HTERT RPE-1 (cell line): ENCODE measurements around the gene HTR3D.
"Not testable (repeated sequence)": the region's sequence is repeated elsewhere in the genome, so short reads cannot be mapped to it uniquely, and the experiment has no call there.

Source experiments
- in situ Hi-C: fragments of 300-500 bp; cut with MboI; formaldehyde crosslinking; loops from 4 replicates; pipeline ENCODE4 v1.14.3; 2020; ENCODE audit warnings: low sequenced_read_pairs

Gene HTR3D

DNA sequence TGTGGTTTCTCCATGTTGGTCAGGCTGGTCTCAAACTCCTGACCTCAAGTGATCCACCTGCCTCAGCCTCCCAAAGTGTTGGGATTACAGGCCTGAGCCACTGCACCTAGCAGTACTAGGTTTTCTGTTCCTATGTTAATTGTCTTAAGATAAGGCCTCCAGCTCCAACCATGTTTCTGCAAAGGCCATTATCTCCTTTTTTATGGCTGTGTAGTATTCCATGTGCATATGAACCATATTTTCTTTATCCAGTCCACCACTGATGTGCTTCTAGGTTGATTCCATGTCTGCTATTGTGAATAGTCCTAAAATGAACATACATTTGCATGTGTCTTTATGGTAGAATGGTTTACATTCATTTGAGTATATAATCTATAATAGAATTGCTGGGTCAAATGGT is 31.1 kb downstream of the HTR3D start:
- in situ Hi-C loops, result no loop called here

DNA sequence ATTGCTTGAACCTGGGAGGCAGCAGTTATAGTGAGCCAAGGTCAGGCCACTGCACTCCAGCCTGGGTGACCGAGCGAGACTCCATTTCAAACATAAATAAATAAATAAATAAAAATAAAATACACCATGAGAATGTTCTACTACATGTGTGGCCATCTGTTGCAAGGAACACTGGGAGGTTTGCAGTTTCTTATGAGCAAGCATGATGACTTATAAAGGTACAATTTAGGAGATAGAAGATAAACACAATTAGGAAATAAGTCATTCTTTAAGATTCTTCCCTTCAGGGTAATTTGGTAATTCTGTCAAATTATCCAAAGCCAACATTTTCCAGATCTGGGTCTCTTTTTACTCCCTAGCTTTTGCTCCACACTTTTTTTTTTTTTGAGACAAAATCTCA is 34.7 kb downstream of the HTR3D start:
- in situ Hi-C loops, result no loop called here

DNA sequence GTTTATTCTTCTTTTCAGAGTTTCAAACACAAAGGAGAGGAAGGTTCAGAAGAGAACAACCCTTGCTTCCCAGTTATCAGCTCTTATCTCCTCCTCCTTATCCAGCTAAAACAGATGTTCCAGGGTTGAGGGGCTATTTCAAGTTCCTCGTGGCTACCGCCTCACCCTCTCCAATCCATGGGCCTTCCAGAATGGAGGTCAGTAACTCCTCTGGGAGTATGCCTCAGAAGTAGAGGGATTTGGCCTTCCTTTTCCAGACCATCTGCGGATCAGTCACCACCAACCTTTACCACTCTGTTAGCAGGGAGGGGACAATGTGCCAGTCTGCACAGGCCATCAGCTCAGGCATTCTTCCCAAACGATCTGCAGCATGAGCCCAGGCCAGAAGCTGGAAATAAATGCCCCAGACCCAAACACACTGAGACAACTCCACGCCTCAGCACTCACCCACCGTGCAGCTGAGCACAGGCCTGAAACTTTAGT is 36.1 kb downstream of the HTR3D start:
- in situ Hi-C loops, result no loop called here

DNA sequence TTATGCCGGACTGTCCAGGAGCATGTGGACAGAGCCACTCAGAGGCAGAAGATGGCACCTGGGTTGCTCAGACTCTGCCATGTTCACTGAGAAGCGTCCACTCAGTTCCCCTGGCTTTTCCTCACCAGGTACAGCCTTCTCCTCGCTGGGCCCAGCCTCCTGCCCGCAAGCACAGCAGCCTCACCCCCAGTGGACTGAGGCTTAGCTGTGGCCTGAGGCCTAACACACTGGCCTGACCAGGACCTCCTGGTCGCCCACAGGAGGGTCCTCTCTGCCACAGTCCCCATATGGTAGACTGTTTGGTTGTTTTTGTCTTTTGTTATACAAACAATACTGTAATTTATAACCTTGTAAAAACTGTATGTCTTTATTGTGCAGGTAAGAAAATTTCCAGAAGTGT is 36.8 kb downstream of the HTR3D start:
- in situ Hi-C loops, result no loop called here

DNA sequence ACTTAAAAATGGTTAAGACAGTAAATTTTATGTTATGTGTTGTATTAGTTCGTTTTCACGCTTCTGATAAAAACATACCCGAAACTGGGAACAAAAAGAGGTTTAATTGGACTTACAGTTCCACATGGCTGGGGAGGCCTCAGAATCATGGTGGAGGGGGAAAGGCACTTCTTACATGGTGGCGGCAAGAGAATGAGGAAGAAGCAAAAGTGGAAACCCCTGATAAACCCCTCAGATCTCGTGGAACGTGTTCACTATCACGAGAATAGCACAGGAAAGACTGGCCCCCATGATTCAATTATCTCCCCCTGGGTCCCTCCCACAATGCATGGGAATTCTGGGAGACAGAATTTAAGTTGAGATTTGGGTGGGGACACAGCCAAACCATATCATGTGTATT is 39.6 kb downstream of the HTR3D start:
- in situ Hi-C loops, result not testable (repeated sequence)

DNA sequence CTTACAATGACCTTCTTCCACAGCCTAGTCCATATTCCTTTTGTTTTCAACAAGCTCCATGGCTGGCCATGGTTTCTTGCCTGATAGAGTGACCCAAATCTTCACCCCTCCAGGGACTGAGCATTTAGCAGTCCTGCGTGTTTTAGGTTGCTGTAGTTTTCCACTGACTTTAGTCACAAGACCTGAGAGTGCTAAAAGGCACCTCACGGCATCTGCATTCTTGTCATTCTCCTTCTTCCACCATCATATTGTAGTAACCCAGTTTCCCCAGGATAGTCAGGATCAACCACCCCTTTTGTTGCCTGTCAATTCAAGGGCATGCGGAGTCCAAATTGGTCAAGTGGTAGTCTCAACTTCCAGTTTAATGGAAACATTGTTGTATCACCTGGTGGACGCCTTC is 42.1 kb downstream of the HTR3D start:
- in situ Hi-C loops, result no loop called here

DNA sequence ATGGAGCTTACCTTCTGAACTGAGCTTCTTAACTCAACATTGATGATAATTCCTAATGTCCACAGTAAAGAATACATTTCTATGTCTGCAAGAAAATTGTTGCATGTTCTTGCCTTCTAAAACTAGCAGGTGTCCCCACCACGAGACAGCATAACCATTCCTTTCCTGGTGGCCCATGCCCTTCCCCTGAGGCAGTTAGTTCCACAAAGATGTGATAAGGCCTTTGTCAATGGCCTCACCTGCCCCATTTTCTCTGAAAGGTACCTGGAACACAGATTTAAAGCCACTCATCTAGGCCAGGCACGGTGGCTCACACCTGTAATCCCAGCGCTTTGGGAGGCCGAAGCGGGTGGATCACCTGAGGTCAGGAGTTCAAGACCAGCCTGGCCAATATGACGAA is 44.4 kb downstream of the HTR3D start:
- in situ Hi-C loops, result no loop called here

DNA sequence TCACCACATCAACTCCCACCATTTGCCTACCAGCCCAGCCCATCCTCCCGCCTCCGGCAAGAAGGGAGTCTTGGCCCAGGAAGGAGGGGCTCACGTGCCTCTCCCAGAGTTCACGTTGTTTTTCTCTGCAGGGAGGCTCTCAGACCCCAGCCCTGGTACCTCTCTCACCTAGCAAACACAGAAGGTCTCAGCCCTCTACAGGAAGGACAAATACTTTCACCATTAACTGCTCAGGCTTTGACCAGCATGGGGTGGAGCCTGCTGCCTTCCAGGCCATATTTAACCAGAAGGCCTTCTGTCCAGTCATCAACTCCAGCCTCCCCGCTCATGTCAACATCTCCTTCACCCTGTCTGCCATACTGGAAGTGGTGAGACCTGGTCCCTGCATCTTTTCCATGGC is 46.3 kb downstream of the HTR3D start:
- in situ Hi-C loops, result no loop called here

DNA sequence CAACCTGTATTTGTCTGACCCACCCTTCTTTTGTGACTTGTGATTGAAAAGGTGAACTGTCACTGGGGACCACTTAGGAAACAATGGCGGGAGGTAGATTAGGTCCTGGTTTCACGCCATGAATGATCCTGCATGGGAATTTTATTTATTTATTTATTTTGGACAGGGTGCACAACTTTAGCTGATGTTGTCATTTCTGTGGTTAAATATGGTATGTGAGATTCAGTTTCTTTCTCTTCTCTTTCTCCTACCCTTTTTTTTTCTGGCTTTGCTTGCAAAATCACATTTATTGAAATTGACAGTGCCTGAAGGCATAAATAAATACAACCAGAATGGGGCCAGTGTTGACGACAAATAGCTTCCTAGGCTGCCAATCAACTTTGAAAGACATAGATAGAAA is 47.3 kb downstream of the HTR3D start:
- in situ Hi-C loops, result no loop called here

DNA sequence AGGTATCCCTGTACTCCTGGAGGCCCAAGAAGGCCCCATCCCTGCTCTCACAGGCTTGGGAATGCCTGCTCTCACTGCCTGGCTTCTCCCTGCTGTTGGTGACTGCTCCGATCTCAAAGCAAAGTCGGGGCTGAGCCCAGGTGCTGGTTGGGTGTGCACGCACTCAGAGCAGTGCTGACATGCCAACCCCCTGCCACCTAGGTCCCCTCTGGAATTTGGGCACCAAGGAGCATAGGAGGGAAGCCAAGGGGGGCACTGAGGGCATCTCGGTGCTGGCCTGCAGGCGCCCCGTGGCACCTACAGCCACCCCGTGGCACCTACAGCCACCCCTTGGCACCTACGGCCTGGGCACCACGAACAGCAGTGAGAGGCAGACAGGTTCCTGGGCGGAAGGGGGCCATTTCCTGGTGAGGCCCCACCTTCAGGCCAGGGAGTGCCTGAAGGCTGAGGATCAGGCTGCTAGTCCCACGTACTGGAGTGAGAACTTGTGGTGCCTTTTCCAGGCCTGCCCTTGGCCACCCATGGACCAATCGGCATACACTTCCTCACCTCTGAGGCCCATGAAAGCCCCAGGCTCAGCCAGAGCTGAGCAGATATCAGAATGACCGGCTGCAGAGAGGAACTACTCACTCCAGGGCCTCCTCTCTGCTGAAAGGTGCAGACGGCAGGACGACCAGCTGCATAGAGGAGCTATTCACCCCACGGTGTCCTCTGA is 49.7 kb downstream of the HTR3D start:
- in situ Hi-C loops, result no loop called here

DNA sequence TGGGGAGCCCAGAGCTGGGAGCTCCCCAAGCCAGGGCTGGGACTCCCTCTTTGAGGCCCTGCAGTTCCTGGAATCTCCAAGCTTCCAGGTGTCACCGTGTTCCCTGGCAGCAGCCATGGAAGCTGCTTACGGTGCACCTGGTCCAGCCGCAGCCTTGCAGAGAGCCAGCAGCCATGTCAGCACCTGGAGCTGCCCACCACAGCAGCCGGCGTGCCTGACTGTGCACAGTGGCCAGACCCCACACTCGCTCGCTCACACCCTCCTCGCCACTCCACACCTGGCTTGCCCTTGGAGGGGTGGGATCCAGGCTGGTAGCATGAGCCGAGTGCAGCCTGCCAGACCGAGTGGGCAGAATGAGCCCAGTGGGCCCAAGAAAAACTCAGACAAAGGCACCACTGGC is 50.5 kb downstream of the HTR3D start:
- in situ Hi-C loops, result no loop called here

DNA sequence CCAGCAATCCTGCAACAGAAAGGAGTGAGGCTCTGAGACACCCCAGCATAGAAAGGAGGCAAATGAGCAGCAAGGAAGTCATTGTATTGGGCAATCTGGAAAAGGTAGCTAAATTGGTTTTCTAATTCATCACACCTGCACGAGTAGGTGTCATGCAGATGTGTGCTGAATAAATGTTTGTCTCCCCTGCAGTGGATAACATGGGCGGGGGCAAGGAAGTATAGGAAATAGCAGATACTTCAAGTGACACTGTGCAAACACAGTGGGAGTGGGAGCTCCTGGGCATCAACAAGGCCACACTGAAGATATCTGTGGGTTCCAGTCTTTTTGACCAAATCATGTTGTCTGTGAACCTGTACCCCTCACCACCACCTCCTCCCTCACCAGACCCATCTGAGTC is 50.9 kb downstream of the HTR3D start:
- in situ Hi-C loops, result no loop called here

DNA sequence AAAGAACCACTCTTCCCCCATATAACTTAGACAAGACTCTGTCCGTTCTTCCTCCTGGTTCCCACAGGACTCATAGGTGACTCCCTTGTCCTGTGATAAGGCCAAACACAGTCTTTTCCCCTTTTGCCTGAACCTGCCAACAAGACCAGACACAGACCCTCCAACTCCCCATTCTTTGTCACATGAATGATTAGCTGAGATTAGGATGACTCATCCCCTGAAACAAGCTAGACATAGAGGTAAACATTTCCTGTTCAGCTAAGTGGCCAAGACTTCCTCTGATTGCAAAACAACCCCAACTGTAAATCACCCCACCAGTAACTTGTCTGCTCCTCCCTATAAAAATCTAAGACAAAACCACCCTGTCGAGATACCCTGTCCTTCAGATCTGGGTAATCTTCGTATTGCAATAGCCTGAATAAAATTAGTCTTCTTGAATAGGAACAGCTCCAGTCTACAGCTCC is 53.9 kb downstream of the HTR3D start:
- in situ Hi-C loops, result no loop called here
